AG04449 (cell line): Measurements from ENCODE around the gene ADAMTS16.

Experiments
- CTCF ChIA-PET: fragments of 350-600 bp; formaldehyde crosslinking; extraction: SDS; loops from one replicate; lab custom pipeline; 2021; ENCODE audit warnings: antibody characterized with exemption; lab: Yijun Ruan, JAX
- POLR2A ChIA-PET: fragments of 400-600, 350-600 bp; formaldehyde crosslinking; extraction: SDS; loops from one replicate; lab custom pipeline; 2020; ENCODE audit warnings: antibody characterized with exemption, inconsistent platforms; lab: Yijun Ruan, JAX
- DNase-seq: peaks from one replicate; pipeline ENCODE4 v3.0.0-alpha.2; 2010; ENCODE audit warnings: low read depth, low spot score
- H3K4me3 ChIP-seq: 2 replicates; pipeline ENCODE4 v1.5.1; 2011; ENCODE audit warnings: low read depth, mild to moderate bottlenecking, control low read depth, low read length
- CTCF ChIP-seq: IDR thresholded peaks from one replicate; pipeline ENCODE4 v1.5.1; 2011; ENCODE audit warnings: mild to moderate bottlenecking, moderate library complexity, low read length, control low read depth, inconsistent platforms; ENCODE audit not compliant: insufficient read depth; ENCODE audit errors: missing control alignments

Gene ADAMTS16

GRCh38 chr5:5146530-5147160, 6.5 kb downstream of the ADAMTS16 start:
- TF ChIP-seq CTCF, result no peak
- POLR2A ChIA-PET, result no interaction called here
- DNase-seq, result no peak
- CTCF ChIA-PET, result interaction anchor here (1.1 to 5.6 kb wide), 2 partner anchors 249 to 273 kb away, joined by 4 to 85 read pairs; no protein-coding TSS in a partner anchor
- no peak overlapping the region for H3K4me3 ChIP-seq

- no peak overlapping the region for H3K4me3 ChIP-seq
- CTCF ChIA-PET, result no interaction called here
- POLR2A ChIA-PET, result no interaction called here
These were observed 9.0 kb downstream of the ADAMTS16 start for GRCh38 chr5:5149154-5149553.

GRCh38 chr5:5150667-5151066, 10.5 kb downstream of the ADAMTS16 start:
- no peak for TF ChIP-seq CTCF
- ChIA-PET CTCF (no interaction called here), POLR2A (no interaction called here)
- no peak for DNase-seq
- H3K4me3 ChIP-seq, result no peak overlapping the region

More at GRCh38 chr5:5149154-5149553, 9.0 kb downstream of the ADAMTS16 start:
- no peak for DNase-seq
- TF ChIP-seq CTCF, result no peak

GRCh38 chr5:5154733-5155132, 14.6 kb downstream of the ADAMTS16 start:
- POLR2A ChIA-PET, result no interaction called here

GRCh38 chr5:5155617-5156016, 15.5 kb downstream of the ADAMTS16 start:
- no peak for TF ChIP-seq CTCF
- H3K4me3 ChIP-seq, result no peak overlapping the region
- DNase-seq, result no peak
- POLR2A ChIA-PET, result no interaction called here
- CTCF ChIA-PET, result no interaction called here

More at GRCh38 chr5:5154733-5155132, 14.6 kb downstream of the ADAMTS16 start:
- no peak for TF ChIP-seq CTCF
- no peak overlapping the region for H3K4me3 ChIP-seq
- CTCF ChIA-PET, result no interaction called here
- DNase-seq, result no peak

GRCh38 chr5:5156471-5157082, 16.4 kb downstream of the ADAMTS16 start:
- POLR2A ChIA-PET, result no interaction called here
- TF ChIP-seq CTCF, result no peak

More at GRCh38 chr5:5156471-5157082, 16.4 kb downstream of the ADAMTS16 start:
- CTCF ChIA-PET, result interaction anchor here (1.3 kb wide), 1 partner anchor 10 kb away, joined by 3 read pairs; no protein-coding TSS in a partner anchor
- no peak for DNase-seq
- no peak overlapping the region for H3K4me3 ChIP-seq
